Caco-2 (cell line): Measurements from ENCODE around the gene STK17A. TPM values are rescaled to one million over a fixed set of nuclear protein-coding genes. Genes with fewer than 3 reads are reported as not detected.

Experiments used
- BruUV-seq: library from RNA; stranded (reverse); fragments of 400-500 nt; replicated peaks from 2 replicates; lab custom pipeline; 2021; lab: Mats Ljungman, UMichigan
- CTCF ChIA-PET: fragments of 300-600 bp; sonication (Branson Sonifier 250); formaldehyde crosslinking; loops from one replicate; lab custom pipeline; 2022; ENCODE audit warnings: antibody characterized with exemption; lab: Charles Lee
- POLR2A ChIA-PET: fragments of 300-600 bp; sonication (Branson Sonifier 250); formaldehyde crosslinking; loops from one replicate; lab custom pipeline; 2022; ENCODE audit warnings: antibody characterized with exemption; lab: Charles Lee
- DNase-seq, 2 experiments: peaks; one replicate each; pipeline versions ENCODE4 v3.0.0 to v3.0.0-alpha.2; 2020 to 2022
- H3K27me3 ChIP-seq: replicated peaks from 2 replicates; pipeline ENCODE4 v1.6.0; 2011; ENCODE audit warnings: low read length; ENCODE audit not compliant: control insufficient read depth, insufficient read depth
- H3K36me3 ChIP-seq: 2 replicates; pipeline ENCODE4 v1.5.1; 2011; ENCODE audit warnings: low read length; ENCODE audit not compliant: control insufficient read depth, insufficient read depth
- H3K4me1 ChIP-seq: fragments of 250-450 bp; sonication (Bioruptor Pico); 2 replicates; pipeline ENCODE4 v1.5.1; 2020; ENCODE audit warnings: mild to moderate bottlenecking
- H3K4me3 ChIP-seq: 2 replicates; pipeline ENCODE4 v1.5.1; 2011; ENCODE audit warnings: low read depth, mild to moderate bottlenecking, control low read depth, low read length
- H3K9me3 ChIP-seq: fragments of 250-450 bp; sonication (Bioruptor Pico); 2 replicates; pipeline ENCODE4 v1.5.1; 2020; ENCODE audit warnings: mild to moderate bottlenecking, moderate library complexity
- H3K27ac Mint-ChIP-seq: one replicate; pipeline ENCODE4 v1.8.0; 2022; ENCODE audit warnings: mixed read lengths; ENCODE audit not compliant: unreplicated experiment
- H3K27me3 Mint-ChIP-seq: one replicate; pipeline ENCODE4 v1.8.0; 2022; ENCODE audit warnings: mixed read lengths; ENCODE audit not compliant: insufficient read depth, unreplicated experiment
- H3K36me3 Mint-ChIP-seq: one replicate; pipeline ENCODE4 v1.8.0; 2022; ENCODE audit warnings: mild to moderate bottlenecking, mixed read lengths; ENCODE audit not compliant: insufficient read depth, unreplicated experiment
- H3K4me1 Mint-ChIP-seq: one replicate; pipeline ENCODE4 v1.8.0; 2022; ENCODE audit warnings: low read depth, mixed read lengths; ENCODE audit not compliant: unreplicated experiment
- H3K4me3 Mint-ChIP-seq: one replicate; pipeline ENCODE4 v1.8.0; 2022; ENCODE audit warnings: mild to moderate bottlenecking, moderate library complexity, mixed read lengths; ENCODE audit not compliant: unreplicated experiment
- H3K9me3 Mint-ChIP-seq: one replicate; pipeline ENCODE4 v1.8.0; 2022; ENCODE audit warnings: mixed read lengths; ENCODE audit not compliant: unreplicated experiment
- intact Hi-C: fragments of 100-400 bp; cut with micrococcal nuclease; formaldehyde crosslinking; loops from one replicate; pipeline ENCODE4 v1.10.0; 2022; ENCODE audit not compliant: unreplicated experiment
- total RNA-seq: library from RNA; stranded (reverse); gene quantifications from 2 replicates; pipeline ENCODE4 v1.2.3, GENCODE V29; 2022
- TF ChIP-seq, protein P1 (sequence below), 2 experiments: fragments of 200-600 bp in 1 of 2; IDR thresholded peaks; 1 replicate in 1 of 2; 2 replicates in 1 of 2; pipeline versions ENCODE4 v1.5.1 to v1.8.0; 2011 to 2022; ENCODE audit warnings: antibody characterized with exemption in 1 of 2, control low read depth in 1 of 2, inconsistent platforms in 1 of 2, low read depth in 1 of 2, low read length in 1 of 2, mild to moderate bottlenecking in 1 of 2, moderate library complexity in 1 of 2; ENCODE audit not compliant: insufficient read depth in 1 of 2, severe bottlenecking in 1 of 2, unreplicated experiment in 1 of 2

STK17A gene
- total RNA-seq, 1 experiment from 2014 or later, result 19.6 TPM

DNA sequence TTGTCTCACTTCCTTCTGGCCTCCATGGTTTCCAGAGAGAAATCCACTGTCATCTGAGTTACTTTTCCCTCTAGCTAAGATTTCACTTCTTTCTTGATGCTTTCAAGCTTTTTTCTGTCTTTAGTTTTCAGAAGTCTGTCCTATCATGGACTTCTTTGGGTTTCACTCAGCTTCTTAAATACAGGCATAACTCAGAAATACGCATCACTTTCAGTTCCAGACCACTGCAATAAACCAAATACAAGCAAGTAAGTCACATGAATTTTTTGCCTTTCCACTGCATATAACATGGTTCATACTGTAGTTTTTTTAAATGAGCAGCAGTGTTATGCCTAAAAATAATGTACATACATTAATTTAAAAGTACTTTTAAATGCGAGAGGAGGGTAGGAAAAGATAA is 48.7 kb downstream of the STK17A start:
- ChIA-PET POLR2A (no interaction called here), CTCF (no interaction called here)
- no peaks in the 10 kb centered on the region for H3K36me3 ChIP-seq
- no peaks in the 10 kb centered on the region for H3K27me3 ChIP-seq
- no peak overlapping the region for H3K27ac Mint-ChIP-seq
- DNase-seq, result no peak
- intact Hi-C loops, result no loop called here
- TF ChIP-seq, protein P1, sequence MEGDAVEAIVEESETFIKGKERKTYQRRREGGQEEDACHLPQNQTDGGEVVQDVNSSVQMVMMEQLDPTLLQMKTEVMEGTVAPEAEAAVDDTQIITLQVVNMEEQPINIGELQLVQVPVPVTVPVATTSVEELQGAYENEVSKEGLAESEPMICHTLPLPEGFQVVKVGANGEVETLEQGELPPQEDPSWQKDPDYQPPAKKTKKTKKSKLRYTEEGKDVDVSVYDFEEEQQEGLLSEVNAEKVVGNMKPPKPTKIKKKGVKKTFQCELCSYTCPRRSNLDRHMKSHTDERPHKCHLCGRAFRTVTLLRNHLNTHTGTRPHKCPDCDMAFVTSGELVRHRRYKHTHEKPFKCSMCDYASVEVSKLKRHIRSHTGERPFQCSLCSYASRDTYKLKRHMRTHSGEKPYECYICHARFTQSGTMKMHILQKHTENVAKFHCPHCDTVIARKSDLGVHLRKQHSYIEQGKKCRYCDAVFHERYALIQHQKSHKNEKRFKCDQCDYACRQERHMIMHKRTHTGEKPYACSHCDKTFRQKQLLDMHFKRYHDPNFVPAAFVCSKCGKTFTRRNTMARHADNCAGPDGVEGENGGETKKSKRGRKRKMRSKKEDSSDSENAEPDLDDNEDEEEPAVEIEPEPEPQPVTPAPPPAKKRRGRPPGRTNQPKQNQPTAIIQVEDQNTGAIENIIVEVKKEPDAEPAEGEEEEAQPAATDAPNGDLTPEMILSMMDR (IDR thresholded peaks at IDR 0.05; ENCODE audit: insufficient read depth in 1 of 2, low read depth in 1 of 2, low read length in 1 of 2, severe bottlenecking in 1 of 2, unreplicated experiment in 1 of 2), result no peak
- H3K4me1 Mint-ChIP-seq, result peaks cover 5% of the 10 kb centered on the region
- no peaks in the 10 kb centered on the region for H3K9me3 Mint-ChIP-seq
- no peaks in the 10 kb centered on the region for H3K4me1 ChIP-seq
- no peak overlapping the region for H3K4me3 Mint-ChIP-seq
- no peaks in the 10 kb centered on the region for H3K9me3 ChIP-seq
- BruUV-seq, result no TSS peak
- H3K36me3 Mint-ChIP-seq, result peaks cover 86% of the 10 kb centered on the region
- H3K4me3 ChIP-seq, result no peak overlapping the region
- H3K27me3 Mint-ChIP-seq, result no peaks in the 10 kb centered on the region

DNA sequence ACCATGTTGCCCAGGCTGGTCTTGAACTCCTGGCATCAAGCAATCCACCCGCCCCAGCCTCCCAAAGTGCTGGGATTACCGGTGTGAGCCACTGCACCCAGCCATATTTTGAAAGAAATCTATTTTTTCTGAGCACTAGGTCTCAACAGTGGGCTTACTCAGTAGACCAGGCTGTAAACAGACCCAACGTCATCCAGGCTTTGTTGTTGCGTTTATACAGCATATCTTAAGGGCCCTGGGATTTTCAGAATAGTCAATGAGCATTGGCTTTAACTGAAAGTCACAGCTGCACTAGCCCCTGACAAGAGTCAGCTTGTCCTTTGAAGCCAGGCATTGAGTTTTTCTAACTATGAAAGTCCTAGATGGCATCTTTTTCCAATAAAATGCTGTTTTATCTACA is 49.8 kb downstream of the STK17A start:
- no TSS peak for BruUV-seq
- POLR2A ChIA-PET, result interaction anchor here (1.1 kb wide), 1 partner anchor 50 kb away, joined by 8 read pairs; the partner anchor contains the start of gene STK17A
- Mint-ChIP-seq H3K27ac (no peak overlapping the region), H3K4me1 (peaks cover 12% of the 10 kb centered on the region), H3K4me3 (no peak overlapping the region), H3K9me3 (no peaks in the 10 kb centered on the region), H3K36me3 (peaks cover 88% of the 10 kb centered on the region), H3K27me3 (no peaks in the 10 kb centered on the region)
- CTCF ChIA-PET, result no interaction called here
- Histone ChIP-seq H3K27me3 (no peaks in the 10 kb centered on the region), H3K4me1 (no peaks in the 10 kb centered on the region), H3K36me3 (peaks cover 5% of the 10 kb centered on the region; the same call in 1 of the 2 replicates), H3K4me3 (no peak overlapping the region), H3K9me3 (no peaks in the 10 kb centered on the region)
- intact Hi-C loops, result no loop called here
- no peak for DNase-seq
- TF ChIP-seq, protein P1 (IDR thresholded peaks at IDR 0.05; ENCODE audit: insufficient read depth in 1 of 2, low read depth in 1 of 2, low read length in 1 of 2, severe bottlenecking in 1 of 2, unreplicated experiment in 1 of 2), result no peak

DNA sequence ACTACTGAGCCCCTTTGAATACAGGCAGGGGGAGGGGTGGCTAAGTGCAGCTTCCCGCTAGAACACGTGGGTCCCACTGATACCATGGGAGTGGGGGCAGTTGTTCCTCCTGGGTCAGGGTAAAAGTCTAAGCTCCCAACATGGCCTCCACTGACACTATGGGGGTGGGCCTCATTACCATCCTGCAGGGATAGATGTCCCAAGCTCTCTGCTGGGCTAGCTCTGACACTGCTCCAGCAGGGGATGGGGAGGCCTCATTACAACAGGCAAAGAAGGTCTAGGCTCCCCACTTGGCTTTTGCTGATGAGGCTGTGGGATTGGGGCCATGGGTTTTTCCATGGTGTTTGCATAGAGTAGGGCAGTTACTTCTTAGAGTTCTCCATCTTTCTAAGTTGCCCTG is 51.5 kb downstream of the STK17A start:
- TF ChIP-seq, protein P1 (IDR thresholded peaks at IDR 0.05; ENCODE audit: insufficient read depth in 1 of 2, low read depth in 1 of 2, low read length in 1 of 2, severe bottlenecking in 1 of 2, unreplicated experiment in 1 of 2), result no peak
- Mint-ChIP-seq H3K4me3 (no peak overlapping the region), H3K4me1 (peaks cover 12% of the 10 kb centered on the region), H3K36me3 (peaks cover 85% of the 10 kb centered on the region), H3K9me3 (no peaks in the 10 kb centered on the region), H3K27ac (no peak overlapping the region), H3K27me3 (no peaks in the 10 kb centered on the region)
- CTCF ChIA-PET, result no interaction called here
- DNase-seq, result no peak
- intact Hi-C loops, result no loop called here
- Histone ChIP-seq H3K4me3 (no peak overlapping the region), H3K9me3 (no peaks in the 10 kb centered on the region), H3K4me1 (no peaks in the 10 kb centered on the region), H3K36me3 (peaks cover 5% of the 10 kb centered on the region; the same call in 1 of the 2 replicates), H3K27me3 (no peaks in the 10 kb centered on the region)
- POLR2A ChIA-PET, result no interaction called here
- BruUV-seq, result no TSS peak
